HCT116 (cell line): ENCODE results near the gene MACC1. TPM values are rescaled to one million over a fixed set of nuclear protein-coding genes. Genes with fewer than 3 reads are reported as not detected.

ENCODE experiments used
- ATAC-seq: fragments of 200-7000 bp; cut with Tn5 transposase; 2 replicates; pipeline ENCODE4 v1.9.1; 2020; ENCODE audit warnings: mild to moderate bottlenecking, moderate library complexity
- BruUV-seq: library from RNA; stranded (reverse); fragments of 400-500 nt; replicated peaks from 2 replicates; lab custom pipeline; 2021; lab: Mats Ljungman, UMichigan
- CTCF ChIA-PET: fragments of 300-600 bp; sonication (Branson Sonifier 250); formaldehyde crosslinking; loops from one replicate; lab custom pipeline; 2021; ENCODE audit warnings: antibody characterized with exemption; lab: Charles Lee
- POLR2A ChIA-PET: fragments of 300-600, 350-600 bp; sonication (Branson Sonifier 250); formaldehyde crosslinking; loops from one replicate; lab custom pipeline; 2021; ENCODE audit warnings: antibody characterized with exemption; lab: Charles Lee
- RAD21 ChIA-PET, 2 experiments: fragments of 300-600 bp; sonication (Branson Sonifier 250); formaldehyde crosslinking; loops; one replicate each; lab custom pipeline; 2023; ENCODE audit warnings: low total read pairs in 2 of 2; ENCODE audit not compliant: uncharacterized antibody in 2 of 2, unreplicated experiment in 2 of 2, low non-redundant PET in 1 of 2; lab: Charles Lee
- DNase-seq: peaks from one replicate; pipeline ENCODE4 v3.0.0-alpha.2; 2010; ENCODE audit warnings: low read depth, low spot score
- H2AFZ ChIP-seq: fragments of 200-600 bp; shearing (Covaris generic), sonication (generic); 2 replicates; pipeline ENCODE4 v1.6.1; 2017; ENCODE audit warnings: low read depth, mixed run types, mixed read lengths, antibody characterized with exemption, low read length; ENCODE audit not compliant: poor library complexity, severe bottlenecking
- H3K27ac ChIP-seq: 2 replicates; pipeline ENCODE4 v1.5.1; 2012; ENCODE audit warnings: low read depth, low read length
- H3K27me3 ChIP-seq: fragments of 200-600 bp; sonication (generic); 2 replicates; pipeline ENCODE4 v1.6.1; 2016; ENCODE audit warnings: mixed run types, low read length, mixed read lengths; ENCODE audit not compliant: insufficient read depth
- H3K36me3 ChIP-seq, 2 experiments: fragments of 200-500 bp in 1 of 2; fragments of 200-600 bp in 1 of 2; sonication (Bioruptor generic) in 1 of 2; sonication (generic) in 1 of 2; 2 replicates each; pipeline versions ENCODE4 v1.5.1 to v1.6.1; 2014 to 2016; ENCODE audit warnings: low read length in 2 of 2, inconsistent platforms in 1 of 2, mixed read lengths in 1 of 2, mixed run types in 1 of 2; ENCODE audit not compliant: insufficient read depth in 2 of 2, control insufficient read depth in 1 of 2
- H3K4me1 ChIP-seq, 2 experiments: fragments of 200-600 bp in 1 of 2; sonication (generic) in 1 of 2; 2 replicates each; pipeline versions ENCODE4 v1.5.1 to v1.6.1; 2012 to 2017; ENCODE audit warnings: low read length in 2 of 2, inconsistent platforms in 1 of 2, mild to moderate bottlenecking in 1 of 2, mixed read lengths in 1 of 2, mixed run types in 1 of 2, moderate library complexity in 1 of 2; ENCODE audit not compliant: insufficient read depth in 2 of 2, control insufficient read depth in 1 of 2
- H3K4me2 ChIP-seq: fragments of 200-600 bp; sonication (generic); 2 replicates; pipeline ENCODE4 v1.6.1; 2017; ENCODE audit warnings: mixed run types, low read length, mixed read lengths
- H3K4me3 ChIP-seq, 2 experiments: fragments of 200-600 bp in 1 of 2; sonication (generic) in 1 of 2; replicated peaks in 1 of 2; 2 replicates each; pipeline ENCODE4 v1.5.1; 2011 to 2016; ENCODE audit warnings: low read length in 2 of 2, control low read depth in 1 of 2, low read depth in 1 of 2, mild to moderate bottlenecking in 1 of 2, mixed read lengths in 1 of 2, mixed run types in 1 of 2
- H3K79me2 ChIP-seq: fragments of 200-600 bp; sonication (generic); 2 replicates; pipeline ENCODE4 v1.6.1; 2017; ENCODE audit warnings: mild to moderate bottlenecking, mixed run types, low read length, moderate library complexity, mixed read lengths; ENCODE audit not compliant: insufficient read depth
- H3K9ac ChIP-seq: fragments of 200-600 bp; sonication (generic); 2 replicates; pipeline ENCODE4 v1.6.1; 2016; ENCODE audit warnings: low read length, mixed read lengths
- H3K9me2 ChIP-seq: fragments of 200-600 bp; sonication (generic), shearing (Covaris generic); 2 replicates; pipeline ENCODE4 v1.6.1; 2017; ENCODE audit warnings: mixed run types, mild to moderate bottlenecking, moderate library complexity; ENCODE audit not compliant: insufficient read depth
- H3K9me3 ChIP-seq, 2 experiments: fragments of 200-500 bp in 1 of 2; fragments of 200-600 bp in 1 of 2; sonication (Bioruptor generic) in 1 of 2; sonication (generic) in 1 of 2; 2 replicates each; pipeline ENCODE4 v1.6.1; 2014 to 2017; ENCODE audit warnings: low read length in 2 of 2, mixed read lengths in 2 of 2, inconsistent platforms in 1 of 2, low read depth in 1 of 2, mild to moderate bottlenecking in 1 of 2, mixed run types in 1 of 2, moderate library complexity in 1 of 2; ENCODE audit not compliant: control insufficient read depth in 1 of 2, insufficient read depth in 1 of 2
- H4K20me1 ChIP-seq: fragments of 200-600 bp; sonication (generic), shearing (Covaris generic); 2 replicates; pipeline ENCODE4 v1.6.1; 2017; ENCODE audit warnings: mixed run types, mild to moderate bottlenecking, moderate library complexity; ENCODE audit not compliant: insufficient read depth
- CEBPB ChIP-seq: IDR thresholded peaks from 2 replicates; pipeline ENCODE4 v1.6.1; 2012; ENCODE audit warnings: low read depth
- EGR1 ChIP-seq: IDR thresholded peaks from 2 replicates; pipeline ENCODE4 v1.6.1; 2012; ENCODE audit warnings: low read depth
- EZH2 ChIP-seq: fragments of 200-600 bp; sonication (generic); IDR thresholded peaks from 2 replicates; pipeline ENCODE4 v1.6.1; 2017; ENCODE audit warnings: antibody characterized with exemption, mixed run types
- EZH2phosphoT487 ChIP-seq: fragments of 200-600 bp; IDR thresholded peaks from 2 replicates; pipeline ENCODE4 v1.6.1; 2018; ENCODE audit warnings: antibody characterized with exemption, borderline replicate concordance
- FOSL1 ChIP-seq: IDR thresholded peaks from 2 replicates; pipeline ENCODE4 v1.6.1; 2012; ENCODE audit warnings: low read depth
- JUND ChIP-seq: IDR thresholded peaks from 2 replicates; pipeline ENCODE4 v1.6.1; 2012
- POLR2A ChIP-seq: IDR thresholded peaks from 2 replicates; pipeline ENCODE4 v1.7.0; 2011; ENCODE audit warnings: borderline replicate concordance; ENCODE audit not compliant: insufficient read depth, insufficient read length; ENCODE audit errors: extremely low read depth
- SIN3A ChIP-seq: IDR thresholded peaks from 2 replicates; pipeline ENCODE4 v1.6.1; 2012; ENCODE audit warnings: low read depth
- SP1 ChIP-seq: IDR thresholded peaks from 2 replicates; pipeline ENCODE4 v1.6.1; 2012; ENCODE audit warnings: low read depth
- SRF ChIP-seq: IDR thresholded peaks from 2 replicates; pipeline ENCODE4 v1.6.1; 2012; ENCODE audit warnings: low read depth
- TCF7L2 ChIP-seq: IDR thresholded peaks from 2 replicates; pipeline ENCODE4 v1.7.0; 2011; ENCODE audit warnings: borderline replicate concordance, inconsistent platforms; ENCODE audit not compliant: insufficient read depth, insufficient read length; ENCODE audit errors: extremely low read depth
- YY1 ChIP-seq: IDR thresholded peaks from 2 replicates; pipeline ENCODE4 v1.6.1; 2011; ENCODE audit warnings: low read length, low read depth, moderate library complexity, mild to moderate bottlenecking; ENCODE audit not compliant: insufficient replicate concordance; ENCODE audit errors: extremely low read depth
- ZFX ChIP-seq: fragments of 450-650 bp; IDR thresholded peaks from 2 replicates; pipeline ENCODE4 v1.6.1; 2017
- ZNF274 ChIP-seq: fragments of 200-500 bp; sonication (Bioruptor generic); IDR thresholded peaks from 2 replicates; pipeline ENCODE4 v1.6.1; 2014; ENCODE audit warnings: mild to moderate bottlenecking, low read depth, low read length, inconsistent platforms
- intact Hi-C: fragments of 100-400 bp; cut with micrococcal nuclease; formaldehyde crosslinking; loops from 2 replicates; pipeline ENCODE4 v1.10.0; 2022
- total RNA-seq: library from RNA; stranded (reverse); gene quantifications from one replicate; pipeline ENCODE4 v1.2.1, GENCODE V29; 2021; ENCODE audit not compliant: unreplicated experiment
- TF ChIP-seq, protein P1 (sequence below): IDR thresholded peaks from 2 replicates; pipeline ENCODE4 v1.6.1; 2011; ENCODE audit warnings: mild to moderate bottlenecking, low read length, moderate library complexity; ENCODE audit not compliant: insufficient replicate concordance; ENCODE audit errors: extremely low read depth
- TF ChIP-seq, protein P2 (sequence below): IDR thresholded peaks from 2 replicates; pipeline ENCODE4 v1.6.1; 2012; ENCODE audit warnings: low read depth
- TF ChIP-seq, protein P3 (sequence below): IDR thresholded peaks from 2 replicates; pipeline ENCODE4 v1.6.1; 2012

The MACC1 gene
- total RNA-seq, 1 experiment from 2014 or later: 9.8 TPM

DNA sequence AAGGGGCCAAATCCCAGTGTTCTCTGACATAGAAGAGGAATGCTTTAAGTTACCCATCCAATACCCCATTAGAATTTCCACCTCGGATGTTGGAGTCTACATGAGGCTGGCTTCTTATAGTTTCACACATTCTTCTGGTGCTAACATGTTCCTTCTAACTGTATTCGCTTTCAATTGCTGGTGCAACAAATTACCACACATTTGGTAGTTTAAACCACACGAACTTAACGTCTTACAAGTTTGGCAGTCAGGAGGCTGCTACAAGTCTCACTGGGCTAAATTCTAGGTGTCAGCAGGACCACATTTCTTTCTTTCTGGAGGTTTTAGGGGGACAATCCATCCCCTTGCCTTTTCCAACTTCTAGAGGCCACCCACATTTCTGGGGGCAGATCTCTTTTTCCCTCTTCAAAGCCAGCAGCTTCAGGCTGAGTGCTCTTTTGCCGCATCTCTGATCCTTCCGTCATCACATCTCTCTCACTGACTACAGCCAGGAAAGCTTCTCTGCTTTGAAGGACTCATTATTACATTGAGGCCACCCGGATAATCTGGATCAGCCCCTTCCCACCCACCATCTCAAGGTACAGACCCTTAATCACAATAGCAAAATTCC is 5.1 kb upstream of the MACC1 start:
- intact Hi-C loops: no loop called here
- Histone ChIP-seq H3K27ac (no peak overlapping the region), H3K9me2 (0 out of 2 replicates have a peak, but pooled peaks cover 3% of the 10 kb centered on the region), H4K20me1 (no peaks in the 10 kb centered on the region), H3K9ac (no peak overlapping the region), H3K4me2 (no peak overlapping the region), H3K27me3 (no peaks in the 10 kb centered on the region), H2AFZ (no peak overlapping the region), H3K9me3 (no peaks in the 10 kb centered on the region), H3K4me3 (no peak overlapping the region), H3K79me2 (no peaks in the 10 kb centered on the region), H3K36me3 (no peaks in the 10 kb centered on the region), H3K4me1 (peaks cover 8 to 27% of the 10 kb centered on the region in 2 experiments)
- no TSS peak for BruUV-seq
- ATAC-seq: no peak
- POLR2A ChIA-PET: no interaction called here
- CTCF ChIA-PET: no interaction called here
- DNase-seq: no peak
- TF ChIP-seq JUND (no peak), EZH2 (no peak), SIN3A (no peak), ZNF274 (no peak), CEBPB (no peak), SRF (no peak), POLR2A (no peak), TCF7L2 (no peak), EZH2phosphoT487 (no peak), SP1 (no peak), FOSL1 (no peak), ZFX (no peak), YY1 (no peak), EGR1 (no peak)
- TF ChIP-seq, protein P1, sequence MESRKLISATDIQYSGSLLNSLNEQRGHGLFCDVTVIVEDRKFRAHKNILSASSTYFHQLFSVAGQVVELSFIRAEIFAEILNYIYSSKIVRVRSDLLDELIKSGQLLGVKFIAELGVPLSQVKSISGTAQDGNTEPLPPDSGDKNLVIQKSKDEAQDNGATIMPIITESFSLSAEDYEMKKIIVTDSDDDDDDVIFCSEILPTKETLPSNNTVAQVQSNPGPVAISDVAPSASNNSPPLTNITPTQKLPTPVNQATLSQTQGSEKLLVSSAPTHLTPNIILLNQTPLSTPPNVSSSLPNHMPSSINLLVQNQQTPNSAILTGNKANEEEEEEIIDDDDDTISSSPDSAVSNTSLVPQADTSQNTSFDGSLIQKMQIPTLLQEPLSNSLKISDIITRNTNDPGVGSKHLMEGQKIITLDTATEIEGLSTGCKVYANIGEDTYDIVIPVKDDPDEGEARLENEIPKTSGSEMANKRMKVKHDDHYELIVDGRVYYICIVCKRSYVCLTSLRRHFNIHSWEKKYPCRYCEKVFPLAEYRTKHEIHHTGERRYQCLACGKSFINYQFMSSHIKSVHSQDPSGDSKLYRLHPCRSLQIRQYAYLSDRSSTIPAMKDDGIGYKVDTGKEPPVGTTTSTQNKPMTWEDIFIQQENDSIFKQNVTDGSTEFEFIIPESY: no peak
- TF ChIP-seq, protein P2, sequence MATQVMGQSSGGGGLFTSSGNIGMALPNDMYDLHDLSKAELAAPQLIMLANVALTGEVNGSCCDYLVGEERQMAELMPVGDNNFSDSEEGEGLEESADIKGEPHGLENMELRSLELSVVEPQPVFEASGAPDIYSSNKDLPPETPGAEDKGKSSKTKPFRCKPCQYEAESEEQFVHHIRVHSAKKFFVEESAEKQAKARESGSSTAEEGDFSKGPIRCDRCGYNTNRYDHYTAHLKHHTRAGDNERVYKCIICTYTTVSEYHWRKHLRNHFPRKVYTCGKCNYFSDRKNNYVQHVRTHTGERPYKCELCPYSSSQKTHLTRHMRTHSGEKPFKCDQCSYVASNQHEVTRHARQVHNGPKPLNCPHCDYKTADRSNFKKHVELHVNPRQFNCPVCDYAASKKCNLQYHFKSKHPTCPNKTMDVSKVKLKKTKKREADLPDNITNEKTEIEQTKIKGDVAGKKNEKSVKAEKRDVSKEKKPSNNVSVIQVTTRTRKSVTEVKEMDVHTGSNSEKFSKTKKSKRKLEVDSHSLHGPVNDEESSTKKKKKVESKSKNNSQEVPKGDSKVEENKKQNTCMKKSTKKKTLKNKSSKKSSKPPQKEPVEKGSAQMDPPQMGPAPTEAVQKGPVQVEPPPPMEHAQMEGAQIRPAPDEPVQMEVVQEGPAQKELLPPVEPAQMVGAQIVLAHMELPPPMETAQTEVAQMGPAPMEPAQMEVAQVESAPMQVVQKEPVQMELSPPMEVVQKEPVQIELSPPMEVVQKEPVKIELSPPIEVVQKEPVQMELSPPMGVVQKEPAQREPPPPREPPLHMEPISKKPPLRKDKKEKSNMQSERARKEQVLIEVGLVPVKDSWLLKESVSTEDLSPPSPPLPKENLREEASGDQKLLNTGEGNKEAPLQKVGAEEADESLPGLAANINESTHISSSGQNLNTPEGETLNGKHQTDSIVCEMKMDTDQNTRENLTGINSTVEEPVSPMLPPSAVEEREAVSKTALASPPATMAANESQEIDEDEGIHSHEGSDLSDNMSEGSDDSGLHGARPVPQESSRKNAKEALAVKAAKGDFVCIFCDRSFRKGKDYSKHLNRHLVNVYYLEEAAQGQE: no peak
- TF ChIP-seq, protein P3, sequence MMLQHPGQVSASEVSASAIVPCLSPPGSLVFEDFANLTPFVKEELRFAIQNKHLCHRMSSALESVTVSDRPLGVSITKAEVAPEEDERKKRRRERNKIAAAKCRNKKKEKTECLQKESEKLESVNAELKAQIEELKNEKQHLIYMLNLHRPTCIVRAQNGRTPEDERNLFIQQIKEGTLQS: no peak
- RAD21 ChIA-PET: no interaction called here
